ENCODE results near the gene SRCAP.

- TF ChIP-seq CTCF (IDR thresholded peaks at IDR 0.05) (no peak), EP300 (IDR thresholded peaks at IDR 0.05) (no peak), POLR2AphosphoS5 (IDR thresholded peaks at IDR 0.05) (no peak)
These were observed 57.2 kb downstream of the SRCAP start for GRCh38 chr16:30755955-30756780.

Measured in sigmoid colon (tissue), 4 donors.